Ishikawa (cell line): Measurements from ENCODE around the gene GNAS.

Source experiments
- CREB1 ChIP-seq: IDR thresholded peaks from 2 replicates; pipeline ENCODE4 v1.6.1; 2012; ENCODE audit warnings: low read depth
- EGR1 ChIP-seq: IDR thresholded peaks from 2 replicates; pipeline ENCODE4 v1.6.1; 2012
- RAD21 ChIP-seq: IDR thresholded peaks from 2 replicates; pipeline ENCODE4 v1.6.1; 2012; ENCODE audit warnings: low read depth
- TCF12 ChIP-seq: IDR thresholded peaks from 2 replicates; pipeline ENCODE4 v1.6.1; 2012; ENCODE audit warnings: low read depth
- YY1 ChIP-seq: IDR thresholded peaks from 2 replicates; pipeline ENCODE4 v1.6.1; 2012; ENCODE audit warnings: low read depth
- TF ChIP-seq, protein P1 (sequence below): IDR thresholded peaks from 2 replicates; pipeline ENCODE4 v1.6.1; 2012; ENCODE audit warnings: low read depth, mild to moderate bottlenecking
- TF ChIP-seq, protein P2 (sequence below): IDR thresholded peaks from 2 replicates; pipeline ENCODE4 v1.6.1; 2012
- TF ChIP-seq, protein P3 (sequence below): IDR thresholded peaks from 2 replicates; pipeline ENCODE4 v1.6.1; 2012

DNA sequence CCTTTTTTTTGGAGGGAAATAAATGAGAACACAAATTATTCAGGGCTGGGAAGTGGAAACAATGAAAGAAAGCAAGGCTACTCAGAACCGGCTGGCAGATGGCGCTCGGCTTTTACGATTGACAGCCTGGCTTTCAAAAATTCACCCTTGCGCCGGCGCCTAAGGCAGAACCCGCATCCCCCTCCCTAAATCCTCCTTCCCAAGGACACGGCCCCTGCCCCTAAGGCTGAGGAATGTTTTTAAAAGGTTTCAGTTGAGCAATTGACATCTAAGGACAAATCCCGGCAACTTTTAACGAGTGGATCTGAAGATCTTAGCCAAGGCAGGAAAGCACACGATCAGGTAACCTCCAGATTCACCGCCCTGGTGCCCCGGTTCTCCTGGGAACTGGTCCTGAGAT lies 16.3 kb downstream of the GNAS start:
- TF ChIP-seq, protein P1, sequence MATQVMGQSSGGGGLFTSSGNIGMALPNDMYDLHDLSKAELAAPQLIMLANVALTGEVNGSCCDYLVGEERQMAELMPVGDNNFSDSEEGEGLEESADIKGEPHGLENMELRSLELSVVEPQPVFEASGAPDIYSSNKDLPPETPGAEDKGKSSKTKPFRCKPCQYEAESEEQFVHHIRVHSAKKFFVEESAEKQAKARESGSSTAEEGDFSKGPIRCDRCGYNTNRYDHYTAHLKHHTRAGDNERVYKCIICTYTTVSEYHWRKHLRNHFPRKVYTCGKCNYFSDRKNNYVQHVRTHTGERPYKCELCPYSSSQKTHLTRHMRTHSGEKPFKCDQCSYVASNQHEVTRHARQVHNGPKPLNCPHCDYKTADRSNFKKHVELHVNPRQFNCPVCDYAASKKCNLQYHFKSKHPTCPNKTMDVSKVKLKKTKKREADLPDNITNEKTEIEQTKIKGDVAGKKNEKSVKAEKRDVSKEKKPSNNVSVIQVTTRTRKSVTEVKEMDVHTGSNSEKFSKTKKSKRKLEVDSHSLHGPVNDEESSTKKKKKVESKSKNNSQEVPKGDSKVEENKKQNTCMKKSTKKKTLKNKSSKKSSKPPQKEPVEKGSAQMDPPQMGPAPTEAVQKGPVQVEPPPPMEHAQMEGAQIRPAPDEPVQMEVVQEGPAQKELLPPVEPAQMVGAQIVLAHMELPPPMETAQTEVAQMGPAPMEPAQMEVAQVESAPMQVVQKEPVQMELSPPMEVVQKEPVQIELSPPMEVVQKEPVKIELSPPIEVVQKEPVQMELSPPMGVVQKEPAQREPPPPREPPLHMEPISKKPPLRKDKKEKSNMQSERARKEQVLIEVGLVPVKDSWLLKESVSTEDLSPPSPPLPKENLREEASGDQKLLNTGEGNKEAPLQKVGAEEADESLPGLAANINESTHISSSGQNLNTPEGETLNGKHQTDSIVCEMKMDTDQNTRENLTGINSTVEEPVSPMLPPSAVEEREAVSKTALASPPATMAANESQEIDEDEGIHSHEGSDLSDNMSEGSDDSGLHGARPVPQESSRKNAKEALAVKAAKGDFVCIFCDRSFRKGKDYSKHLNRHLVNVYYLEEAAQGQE, result no peak
- no peak for TF ChIP-seq EGR1
- no peak for TF ChIP-seq TCF12
- TF ChIP-seq RAD21, result no peak
- no peak for TF ChIP-seq CREB1
- TF ChIP-seq, protein P2, sequence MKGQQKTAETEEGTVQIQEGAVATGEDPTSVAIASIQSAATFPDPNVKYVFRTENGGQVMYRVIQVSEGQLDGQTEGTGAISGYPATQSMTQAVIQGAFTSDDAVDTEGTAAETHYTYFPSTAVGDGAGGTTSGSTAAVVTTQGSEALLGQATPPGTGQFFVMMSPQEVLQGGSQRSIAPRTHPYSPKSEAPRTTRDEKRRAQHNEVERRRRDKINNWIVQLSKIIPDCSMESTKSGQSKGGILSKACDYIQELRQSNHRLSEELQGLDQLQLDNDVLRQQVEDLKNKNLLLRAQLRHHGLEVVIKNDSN, result no peak
- TF ChIP-seq, protein P3, sequence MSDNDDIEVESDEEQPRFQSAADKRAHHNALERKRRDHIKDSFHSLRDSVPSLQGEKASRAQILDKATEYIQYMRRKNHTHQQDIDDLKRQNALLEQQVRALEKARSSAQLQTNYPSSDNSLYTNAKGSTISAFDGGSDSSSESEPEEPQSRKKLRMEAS, result no peak
- TF ChIP-seq YY1, result no peak
